Measurements from ENCODE around the gene DKC1. TPM values are rescaled to one million over a fixed set of nuclear protein-coding genes. Genes with fewer than 3 reads are reported as not detected.

Gene DKC1
- total and polyA plus RNA-seq, 8 donors: 16.8 to 31.4 (median 25.0) TPM

- FAIRE-seq (no peak), ATAC-seq (no peak), DNase-seq (no peak)
- intact Hi-C loops (cut with DNase I): no loop called here
- Histone ChIP-seq H3K27ac (peak overlapping the region in 2 of 4 donors; percentile 40 to 68), H3K36me3 (no peaks in the 10 kb centered on the region), H3K9me3 (no peaks in the 10 kb centered on the region), H3K4me3 (no peak overlapping the region), H3K27me3 (no peaks in the 10 kb centered on the region), H3K4me1 (peaks cover 0 to 6% (median 5%) of the 10 kb centered on the region in 3 donors)
- no peak for TF ChIP-seq CTCF (IDR thresholded peaks at IDR 0.05)
- WGBS, 2 donors: 87 to 90% methylated on average over 5 of the region's 5 CpGs
These were observed 31.5 kb upstream of the DKC1 start for GRCh38 chrX:154731184-154731583.

- H3K4me3 ChIP-seq: no peak overlapping the region
- peak in 2 of 4 donors; percentile 37 to 47 for ATAC-seq
- no peak for DNase-seq
- peaks cover 0 to 6% (median 5%) of the 10 kb centered on the region in 3 donors for H3K4me1 ChIP-seq
- no peaks in the 10 kb centered on the region for H3K9me3 ChIP-seq
- WGBS, 2 donors: 73 to 81% methylated on average over 7 of the region's 7 CpGs
- H3K27me3 ChIP-seq: no peaks in the 10 kb centered on the region
- H3K36me3 ChIP-seq: no peaks in the 10 kb centered on the region
- intact Hi-C loops (cut with DNase I): no loop called here
- no peak overlapping the region for H3K27ac ChIP-seq
- no peak for TF ChIP-seq CTCF (IDR thresholded peaks at IDR 0.05)
- no peak for FAIRE-seq
These were observed 30.8 kb upstream of the DKC1 start for GRCh38 chrX:154731881-154732280.

- Histone ChIP-seq H3K27me3 (no peaks in the 10 kb centered on the region), H3K4me3 (no peak overlapping the region), H3K36me3 (no peaks in the 10 kb centered on the region), H3K27ac (peak overlapping the region in 1 of 4 donors; percentile 35), H3K9me3 (no peaks in the 10 kb centered on the region), H3K4me1 (peaks cover 0 to 5% (median 2%) of the 10 kb centered on the region in 3 donors)
- no peak for FAIRE-seq
- intact Hi-C loops (cut with DNase I): no loop called here
- no peak for TF ChIP-seq CTCF (IDR thresholded peaks at IDR 0.05)
- 22 to 31% methylated on average over 5 of the region's 5 CpGs for WGBS, 2 donors
- ATAC-seq: no peak
- no peak for DNase-seq
These were observed 30.1 kb upstream of the DKC1 start for GRCh38 chrX:154732421-154733065.

- DNase-seq: no peak
- no peaks in the 10 kb centered on the region for H3K36me3 ChIP-seq
- intact Hi-C loops (cut with DNase I): no loop called here
- no peaks in the 10 kb centered on the region for H3K9me3 ChIP-seq
- 59 to 72% methylated on average over 2 of the region's 2 CpGs for WGBS, 2 donors
- FAIRE-seq: no peak
- H3K27ac ChIP-seq: peak overlapping the region in 1 of 4 donors; percentile 35
- H3K4me1 ChIP-seq: peaks cover 0 to 5% (median 0%) of the 10 kb centered on the region in 3 donors
- TF ChIP-seq CTCF (IDR thresholded peaks at IDR 0.05): no peak
- no peak for ATAC-seq
- H3K4me3 ChIP-seq: no peak overlapping the region
- no peaks in the 10 kb centered on the region for H3K27me3 ChIP-seq
These were observed 29.6 kb upstream of the DKC1 start for GRCh38 chrX:154733066-154733425.

- H3K27ac ChIP-seq: peak overlapping the region in 2 of 4 donors; percentile 38 to 46
- TF ChIP-seq CTCF (IDR thresholded peaks at IDR 0.05): no peak
- no peaks in the 10 kb centered on the region for H3K27me3 ChIP-seq
- intact Hi-C loops (cut with DNase I): no loop called here
- peaks cover 0 to 5% (median 0%) of the 10 kb centered on the region in 3 donors for H3K4me1 ChIP-seq
- H3K36me3 ChIP-seq: no peaks in the 10 kb centered on the region
- H3K9me3 ChIP-seq: no peaks in the 10 kb centered on the region
- ATAC-seq (peak in 3 of 4 donors; percentile 20 to 66 (median 58)), FAIRE-seq (no peak), DNase-seq (no peak)
- H3K4me3 ChIP-seq: no peak overlapping the region
- WGBS, 2 donors: 57 to 58% methylated on average over 8 of the region's 8 CpGs
These were observed 28.4 kb upstream of the DKC1 start for GRCh38 chrX:154734061-154734781.
